ENCODE data around the gene PAK4. TPM values are rescaled to one million over a fixed set of nuclear protein-coding genes. Genes with fewer than 3 reads are reported as not detected.

Gene PAK4
- total RNA-seq, 1 donor from 2014 or later, result 0.82 TPM

DNA sequence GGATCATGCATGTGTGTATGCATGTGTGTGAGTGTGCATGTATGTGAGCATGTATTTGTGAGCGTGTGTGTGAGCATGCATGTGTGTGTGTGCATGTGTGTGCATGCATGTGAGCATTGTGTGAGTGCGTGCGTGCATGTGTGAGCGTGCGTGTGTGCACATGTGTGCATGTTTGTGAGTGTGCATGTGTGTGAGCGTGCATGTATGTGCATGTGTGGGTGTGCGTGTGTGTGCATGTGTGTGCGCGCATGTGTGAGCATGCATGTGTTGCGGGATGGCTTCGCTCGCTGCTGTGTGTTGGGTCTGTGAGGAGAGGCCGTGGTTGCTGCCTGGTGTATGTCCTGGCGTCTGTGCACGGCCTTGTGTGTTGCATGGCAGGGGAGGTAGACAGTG is 32.4 kb downstream of the PAK4 start:
- FAIRE-seq (no peak), DNase-seq (ENCODE audit: low spot score in 2 of 2) (no peak)

- FAIRE-seq (no peak), DNase-seq (ENCODE audit: low spot score in 2 of 2) (no peak)
These were observed 33.2 kb downstream of the PAK4 start for GRCh38 chr19:39158646-39159260.

GRCh38 chr19:39160523-39160861 is 34.9 kb downstream of the PAK4 start:
- FAIRE-seq (no peak), DNase-seq (ENCODE audit: low spot score in 2 of 2) (no peak)

DNA sequence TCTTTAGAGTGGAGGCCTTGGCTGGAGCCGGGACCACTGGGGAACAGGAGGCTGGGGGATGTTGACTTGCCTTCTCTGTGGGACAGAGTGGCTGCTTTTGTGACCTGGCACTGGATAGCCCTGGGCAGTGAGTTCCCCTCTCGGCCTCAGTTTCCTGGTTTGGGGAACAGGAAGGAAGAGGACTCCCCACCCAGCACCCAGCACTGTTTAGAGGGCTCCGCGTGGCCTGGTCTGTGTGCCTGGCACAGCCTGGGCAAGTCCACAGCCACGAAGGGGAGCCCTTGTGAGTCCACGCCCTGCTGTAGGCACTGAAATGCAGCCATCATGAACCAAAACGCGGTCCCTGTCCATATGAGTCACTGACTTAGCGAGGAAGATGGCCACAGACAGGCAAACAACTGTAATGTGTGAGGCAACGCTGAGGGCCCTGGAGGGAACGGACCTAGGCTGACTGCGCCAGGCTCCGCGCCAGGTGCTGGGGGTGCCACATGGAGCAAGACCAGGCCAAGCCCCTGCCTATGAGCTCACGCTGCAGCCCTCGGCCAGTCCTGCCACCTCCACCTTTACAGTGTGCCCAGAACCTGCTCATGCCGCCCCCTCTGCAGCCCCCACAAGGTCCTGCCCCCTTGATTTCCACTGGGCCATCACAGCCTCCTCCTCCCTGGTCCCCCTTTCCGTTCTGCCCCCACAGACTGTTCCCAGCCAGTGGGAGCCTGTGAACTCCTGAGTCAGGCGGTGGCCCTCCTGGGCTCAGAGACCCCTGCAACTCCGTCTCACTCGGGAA is 35.5 kb downstream of the PAK4 start:
- DNase-seq (ENCODE audit: low spot score in 2 of 2) (no peak), FAIRE-seq (no peak)

- no peak for FAIRE-seq
These were observed 37.0 kb downstream of the PAK4 start for GRCh38 chr19:39162441-39163043.

GRCh38 chr19:39163621-39164020 is 38.0 kb downstream of the PAK4 start:
- DNase-seq (ENCODE audit: low spot score in 2 of 2), result no peak
- no peak for FAIRE-seq

More at GRCh38 chr19:39162441-39163043, 37.0 kb downstream of the PAK4 start:
- no peak for DNase-seq (ENCODE audit: low spot score in 2 of 2)

DNA sequence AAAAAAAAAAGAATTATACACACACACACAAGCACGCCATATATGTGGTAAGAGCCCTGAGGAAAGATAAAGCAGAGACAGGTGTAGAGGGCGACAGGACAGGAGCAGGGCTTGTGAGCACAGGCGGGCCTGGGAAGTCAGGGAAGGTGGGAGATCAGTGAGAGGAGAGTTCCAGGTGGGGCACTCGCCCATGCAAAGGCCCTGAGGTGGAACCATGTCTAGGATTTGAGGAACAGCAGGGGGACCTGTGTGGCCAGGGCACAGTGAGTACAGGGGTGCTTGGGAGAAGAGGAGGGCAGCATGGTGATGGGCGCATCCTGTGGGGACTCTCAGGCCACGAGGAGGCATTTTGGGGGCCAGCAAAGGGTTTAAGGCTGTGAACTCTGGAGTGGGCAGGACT is 38.7 kb downstream of the PAK4 start:
- no peak for FAIRE-seq
- DNase-seq (ENCODE audit: low spot score in 2 of 2), result no peak

GRCh38 chr19:39165857-39166256 is 40.3 kb downstream of the PAK4 start:
- no peak for FAIRE-seq

DNA sequence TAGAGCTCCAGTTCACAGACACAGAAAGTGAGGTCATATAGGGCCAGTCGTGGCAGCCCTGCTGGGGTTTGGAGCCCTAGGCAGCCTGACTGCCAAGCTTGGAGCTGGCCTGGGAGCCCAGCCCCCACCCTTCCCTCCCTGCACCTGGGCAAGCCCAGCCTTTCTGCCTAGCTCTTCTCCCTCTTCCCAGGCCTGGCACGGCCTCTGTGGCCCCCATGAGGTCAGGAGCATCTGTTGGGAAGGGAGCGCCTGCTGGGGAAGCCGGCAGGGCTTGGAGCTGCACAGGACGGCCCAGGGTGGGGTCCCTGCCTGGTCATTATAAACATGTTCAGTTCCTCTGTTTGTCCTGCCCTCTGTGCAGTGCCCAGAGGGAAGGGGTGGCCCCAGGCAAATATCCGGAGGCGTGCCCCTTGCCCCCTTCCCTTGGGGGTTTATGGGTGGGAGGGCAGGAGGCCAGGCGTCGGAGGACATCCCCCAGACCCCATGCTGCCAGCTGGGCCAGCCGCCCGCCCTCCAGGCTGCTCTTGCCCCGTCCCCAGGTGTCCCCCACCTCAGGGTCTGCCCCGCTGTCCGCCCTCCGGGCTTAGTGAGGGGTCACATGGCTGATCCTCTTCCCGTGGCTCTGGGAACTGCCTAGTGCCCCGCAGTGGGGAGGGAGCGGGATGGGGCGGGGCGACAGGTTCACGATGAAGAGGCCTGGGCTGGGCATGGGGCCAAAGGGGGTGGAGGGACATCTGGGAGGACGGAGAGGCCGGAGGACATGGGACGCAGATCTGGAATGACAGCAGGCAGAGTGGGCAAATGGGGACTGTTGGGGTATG is 41.2 kb downstream of the PAK4 start:
- DNase-seq (ENCODE audit: low spot score in 2 of 2), result peak in 1 of 2 donors; percentile 65
- no peak for FAIRE-seq

More at GRCh38 chr19:39165857-39166256, 40.3 kb downstream of the PAK4 start:
- DNase-seq (ENCODE audit: low spot score in 2 of 2), result no peak

DNA sequence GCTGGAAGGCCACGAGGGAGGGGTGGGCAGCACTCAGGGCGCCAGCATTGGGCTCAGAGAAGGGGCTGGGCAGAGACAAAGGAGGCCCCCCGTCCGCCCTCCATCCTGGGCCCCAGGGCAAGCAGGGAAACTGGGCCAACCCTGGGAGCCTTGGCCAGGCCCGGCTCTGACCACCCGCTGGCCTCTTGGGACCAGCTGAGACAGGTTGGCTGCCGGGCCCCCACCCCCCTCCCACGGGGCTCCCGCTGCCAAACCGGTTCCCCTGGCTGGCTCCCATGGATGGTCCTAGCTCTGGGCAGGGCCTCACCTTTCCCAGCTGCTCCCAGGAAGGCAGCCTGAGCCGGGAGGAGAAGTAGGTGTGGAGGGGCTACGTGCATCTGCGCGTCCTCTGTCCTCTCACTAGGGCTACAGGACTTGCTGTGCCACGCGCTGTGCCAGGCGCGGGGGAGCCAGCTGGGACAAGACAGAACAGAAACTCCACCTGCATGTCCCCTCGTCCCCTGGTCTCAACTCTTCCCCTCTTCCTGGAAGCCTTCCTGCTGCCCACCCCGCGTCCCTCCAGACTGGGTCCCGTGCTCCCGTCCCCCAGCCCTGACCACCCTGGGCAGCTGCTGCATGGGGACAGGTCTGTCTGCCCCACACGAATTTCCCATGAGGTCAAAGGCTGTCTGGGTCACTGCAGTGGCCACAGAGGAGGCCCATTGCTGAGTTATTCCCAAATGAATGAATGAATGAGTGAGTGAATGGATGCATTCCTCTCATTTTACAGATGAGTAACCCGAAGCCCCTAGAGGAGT is 42.1 kb downstream of the PAK4 start:
- FAIRE-seq (no peak), DNase-seq (ENCODE audit: low spot score in 2 of 2) (no peak)

- no peak for DNase-seq (ENCODE audit: low spot score in 2 of 2)
- FAIRE-seq, result no peak
These were observed 42.9 kb downstream of the PAK4 start for GRCh38 chr19:39168258-39169142.

- FAIRE-seq, result no peak
- DNase-seq (ENCODE audit: low spot score in 2 of 2), result no peak
These were observed 43.7 kb downstream of the PAK4 start for GRCh38 chr19:39169143-39169810.

GRCh38 chr19:39170386-39171231 is 45.0 kb downstream of the PAK4 start:
- no peak for FAIRE-seq
- no peak for DNase-seq (ENCODE audit: low spot score in 2 of 2)

- DNase-seq (ENCODE audit: low spot score in 2 of 2) (no peak), FAIRE-seq (no peak)
These were observed 46.2 kb downstream of the PAK4 start for GRCh38 chr19:39171479-39172465.

DNA sequence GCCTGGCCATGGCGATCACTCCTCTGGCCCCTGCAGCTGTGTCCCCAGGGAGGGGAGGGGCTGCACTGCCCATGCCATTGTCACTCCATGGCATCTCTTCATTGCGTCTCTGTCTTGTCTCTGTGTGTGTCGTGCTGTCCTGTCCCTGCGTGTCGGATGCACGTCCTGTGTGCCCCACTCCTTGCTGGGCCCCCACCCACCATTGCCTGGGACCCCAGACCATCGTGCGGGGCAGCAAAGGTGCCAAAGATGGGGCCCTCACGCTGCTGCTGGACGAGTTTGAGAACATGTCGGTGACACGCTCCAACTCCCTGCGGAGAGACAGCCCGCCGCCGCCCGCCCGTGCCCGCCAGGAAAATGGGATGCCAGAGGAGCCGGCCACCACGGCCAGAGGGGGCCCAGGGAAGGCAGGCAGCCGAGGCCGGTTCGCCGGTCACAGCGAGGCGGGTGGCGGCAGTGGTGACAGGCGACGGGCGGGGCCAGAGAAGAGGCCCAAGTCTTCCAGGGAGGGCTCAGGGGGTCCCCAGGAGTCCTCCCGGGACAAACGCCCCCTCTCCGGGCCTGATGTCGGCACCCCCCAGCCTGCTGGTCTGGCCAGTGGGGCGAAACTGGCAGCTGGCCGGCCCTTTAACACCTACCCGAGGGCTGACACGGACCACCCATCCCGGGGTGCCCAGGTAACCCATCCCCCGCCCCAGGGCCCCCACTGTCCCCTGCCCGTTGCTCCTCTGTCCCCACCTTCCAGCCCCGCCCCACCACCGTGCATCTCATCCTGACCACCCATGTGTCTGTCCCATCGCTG is 47.3 kb downstream of the PAK4 start:
- DNase-seq (ENCODE audit: low spot score in 2 of 2) (no peak), FAIRE-seq (no peak)
